ENCODE measurements around the gene BLVRA. TPM values are rescaled to one million over a fixed set of nuclear protein-coding genes. Genes with fewer than 3 reads are reported as not detected.

Gene BLVRA
- polyA plus RNA-seq, 2 of the 4 experiments (the other 2 are of a cell fraction), result 68.5 to 85.4 TPM

GRCh38 chr7:43764807-43765491 is 6.5 kb downstream of the BLVRA start:
- peak overlapping the region; percentile 16; the same call in 2 of the 3 replicates for H3K4me3 ChIP-seq
- peak; percentile 68 to 71 for ATAC-seq

DNA sequence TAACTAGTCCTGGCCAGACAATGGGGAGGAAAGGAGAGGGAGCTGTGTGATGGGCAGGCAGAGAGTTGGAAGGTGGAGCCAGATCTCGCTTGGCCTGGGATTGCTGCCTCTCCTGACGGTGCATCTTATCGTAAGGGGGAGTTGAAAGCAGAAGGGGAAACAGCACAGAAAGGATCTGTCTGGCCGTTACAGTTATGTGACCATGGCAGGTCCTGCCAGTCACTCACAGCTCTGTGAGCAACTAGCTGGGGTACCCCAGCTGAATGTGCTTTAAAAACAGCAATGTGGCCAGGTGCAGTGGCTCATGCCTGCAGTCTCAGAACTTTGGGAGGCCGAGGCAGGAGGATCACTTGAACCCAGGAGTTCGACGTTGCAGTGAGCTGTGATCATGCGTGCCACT is 8.1 kb downstream of the BLVRA start:
- no peaks in the 10 kb centered on the region for H3K9me3 ChIP-seq
- ATAC-seq (no peak), FAIRE-seq (no peak), DNase-seq (ENCODE audit: low read depth in 1 of 2, low spot score in 1 of 2) (no peak)
- H3K27ac ChIP-seq, result peak overlapping the region; percentile 27 to 37; a peak in 4 of 6 replicates
- ChIA-PET POLR2A (no interaction called here), CTCF (interaction anchor here (1.1 kb wide), 1 partner anchor 73 kb away, joined by 3 read pairs; no protein-coding TSS in a partner anchor)
- no peak overlapping the region for H3K4me3 ChIP-seq
- WGBS (ENCODE audit: missing lambda C conversion rate), result 88% methylated on average over 8 of the region's 8 CpGs
- TF ChIP-seq BCL3 (IDR thresholded peaks at IDR 0.05) (no peak), EP300 (IDR thresholded peaks at IDR 0.05) (no peak), ELK1 (IDR thresholded peaks at IDR 0.05; ENCODE audit: low read depth, low read length) (no peak), MYC (IDR thresholded peaks at IDR 0.05; ENCODE audit: borderline replicate concordance, low read length) (no peak), RCOR1 (IDR thresholded peaks at IDR 0.05; ENCODE audit: low read depth, low read length) (no peak), HDAC2 (IDR thresholded peaks at IDR 0.05) (no peak), PHF8 (IDR thresholded peaks at IDR 0.05; ENCODE audit: borderline replicate concordance, low read depth) (no peak), NR3C1 (IDR thresholded peaks at IDR 0.05) (no peak), CBX8 (IDR thresholded peaks at IDR 0.05) (no peak)
- no peak overlapping the region for H3K4me2 ChIP-seq
- peaks cover 74% of the 10 kb centered on the region for H3K4me1 ChIP-seq

More at GRCh38 chr7:43764807-43765491, 6.5 kb downstream of the BLVRA start:
- peaks cover 72% of the 10 kb centered on the region for H3K4me1 ChIP-seq
- peak; percentile 53 to 80 for DNase-seq (ENCODE audit: low read depth in 1 of 2, low spot score in 1 of 2)
- WGBS (ENCODE audit: missing lambda C conversion rate), result 7% methylated on average over 10 of the region's 10 CpGs
- H3K4me2 ChIP-seq, result peak overlapping the region; percentile 86
- no peaks in the 10 kb centered on the region for H3K9me3 ChIP-seq
- CTCF ChIA-PET, result interaction anchor here (0.5 to 7.5 kb wide), 4 partner anchors 35 to 73 kb away, joined by 3 to 42 read pairs (median 6); partner anchors contain the start of gene COA1
- no peak for FAIRE-seq
- H3K27ac ChIP-seq, result peak overlapping the region; percentile 75 to 84
- POLR2A ChIA-PET, result interaction anchor here (0.7 to 1.3 kb wide), 5 partner anchors 15 to 182 kb away, joined by 3 to 6 read pairs (median 4); partner anchors contain the start of genes COA1, STK17A and UBE2D4
- TF ChIP-seq JUN (IDR thresholded peaks at IDR 0.05) (peak; percentile 75 to 92; a peak in 3 of 5 replicates), SMC3 (IDR thresholded peaks at IDR 0.05) (no peak; the same call in 1 of the 3 replicates), FOSL2 (IDR thresholded peaks at IDR 0.05) (peak; percentile 81), FOSL2 (CRISPR knock-in tag; IDR thresholded peaks at IDR 0.05) (peak; percentile 92), CEBPB (IDR thresholded peaks at IDR 0.05) (peak; percentile 94 to 95), JUNB (IDR thresholded peaks at IDR 0.05) (peak; percentile 85), EP300 (IDR thresholded peaks at IDR 0.05) (peak in 1 of 2 experiments; percentile 66; a peak in 1 of 5 replicates), HES2 (IDR thresholded peaks at IDR 0.05) (peak; percentile 74), POLR2A (IDR thresholded peaks at IDR 0.05; ENCODE audit: low read length) (no peak), RAD21 (conservative IDR thresholded peaks at IDR 0.05 in 1 of 2, IDR thresholded peaks at IDR 0.05 in 1 of 2) (peak in 1 of 2 experiments; percentile 34; a peak in 1 of 5 replicates), GATA3 (IDR thresholded peaks at IDR 0.05; ENCODE audit: borderline replicate concordance) (peak; percentile 48; the same call in 1 of the 2 replicates), BCL3 (IDR thresholded peaks at IDR 0.05) (0 out of 3 replicates have a peak, but pooled peaks have one; percentile 60), ZSCAN20 (CRISPR knock-in tag; IDR thresholded peaks at IDR 0.05) (no peak)
- TF ChIP-seq, protein P1, sequence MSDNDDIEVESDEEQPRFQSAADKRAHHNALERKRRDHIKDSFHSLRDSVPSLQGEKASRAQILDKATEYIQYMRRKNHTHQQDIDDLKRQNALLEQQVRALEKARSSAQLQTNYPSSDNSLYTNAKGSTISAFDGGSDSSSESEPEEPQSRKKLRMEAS (IDR thresholded peaks at IDR 0.05), result peak; percentile 17; the same call in 1 of the 2 replicates
- TF ChIP-seq, protein P2, sequence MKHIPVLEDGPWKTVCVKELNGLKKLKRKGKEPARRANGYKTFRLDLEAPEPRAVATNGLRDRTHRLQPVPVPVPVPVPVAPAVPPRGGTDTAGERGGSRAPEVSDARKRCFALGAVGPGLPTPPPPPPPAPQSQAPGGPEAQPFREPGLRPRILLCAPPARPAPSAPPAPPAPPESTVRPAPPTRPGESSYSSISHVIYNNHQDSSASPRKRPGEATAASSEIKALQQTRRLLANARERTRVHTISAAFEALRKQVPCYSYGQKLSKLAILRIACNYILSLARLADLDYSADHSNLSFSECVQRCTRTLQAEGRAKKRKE (CRISPR knock-in tag; IDR thresholded peaks at IDR 0.05; ENCODE audit: low read depth), result no peak
